ENCODE measurements around the gene MPHOSPH9.

MPHOSPH9 gene

DNA sequence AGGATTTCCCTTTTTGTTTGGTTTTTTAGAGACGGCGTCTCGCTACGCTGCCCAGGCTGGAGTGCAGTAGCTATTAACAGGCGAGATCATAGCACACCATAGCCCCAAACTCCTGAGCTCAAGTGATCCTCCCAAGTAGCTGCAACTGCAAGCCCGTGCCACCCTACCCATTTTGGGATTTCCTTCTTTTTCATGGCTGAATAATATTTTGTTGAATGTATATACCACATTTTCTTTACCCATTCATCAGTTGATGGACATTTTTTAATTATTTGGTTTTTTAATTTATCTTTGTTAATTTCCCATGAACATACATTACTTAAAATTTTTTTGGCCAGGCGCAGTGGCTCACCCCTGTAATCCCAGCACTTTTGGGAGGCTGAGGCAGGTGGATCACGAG is 97.3 kb downstream of the MPHOSPH9 start:
- no peak for DNase-seq (ENCODE audit: low read depth)
- H3K4me3 ChIP-seq (ENCODE audit: low read depth, low read length) = no peak overlapping the region

DNA sequence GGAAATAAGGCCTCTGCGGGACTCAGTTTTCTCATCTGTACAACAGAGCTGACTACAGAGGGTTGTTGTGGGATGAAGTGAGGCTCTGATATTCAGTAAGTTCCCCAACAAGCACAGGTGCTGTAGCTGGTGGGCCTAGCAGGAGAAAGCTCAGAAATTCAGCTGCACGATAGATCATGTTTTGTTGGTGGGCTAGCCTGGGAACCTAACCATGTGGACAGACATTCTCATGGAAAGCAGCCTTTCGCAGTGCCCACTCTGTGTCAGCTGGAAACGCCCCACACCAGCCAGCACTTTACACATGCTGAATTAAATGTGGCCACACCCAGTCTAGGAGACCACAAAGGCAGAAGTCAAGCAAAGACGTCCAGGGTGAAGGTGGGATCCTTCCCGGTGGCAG is 98.1 kb downstream of the MPHOSPH9 start:
- H3K4me3 ChIP-seq (ENCODE audit: low read depth, low read length) = no peak overlapping the region
- DNase-seq (ENCODE audit: low read depth) = no peak

DNA sequence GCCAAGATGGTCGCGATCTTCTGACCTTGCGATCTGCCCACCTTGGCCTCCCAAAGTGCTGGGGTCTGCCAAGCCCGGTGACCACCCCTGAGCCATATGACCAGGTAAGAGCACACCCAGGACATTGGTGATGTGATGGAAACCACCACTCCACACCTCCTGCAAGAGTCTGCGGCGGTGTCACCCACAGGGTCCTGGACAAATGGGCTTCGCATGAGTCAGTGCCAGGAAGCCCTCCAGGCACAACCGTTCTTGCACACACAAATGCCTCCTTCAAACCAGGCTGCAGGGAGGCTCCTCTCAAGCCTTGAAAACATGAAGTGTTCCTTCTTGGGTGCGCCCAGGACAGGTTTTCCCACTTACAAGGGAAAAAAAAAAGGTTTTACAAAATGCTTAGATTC is 98.7 kb downstream of the MPHOSPH9 start:
- no peak overlapping the region for H3K4me3 ChIP-seq (ENCODE audit: low read depth, low read length)
- DNase-seq (ENCODE audit: low read depth) = no peak

DNA sequence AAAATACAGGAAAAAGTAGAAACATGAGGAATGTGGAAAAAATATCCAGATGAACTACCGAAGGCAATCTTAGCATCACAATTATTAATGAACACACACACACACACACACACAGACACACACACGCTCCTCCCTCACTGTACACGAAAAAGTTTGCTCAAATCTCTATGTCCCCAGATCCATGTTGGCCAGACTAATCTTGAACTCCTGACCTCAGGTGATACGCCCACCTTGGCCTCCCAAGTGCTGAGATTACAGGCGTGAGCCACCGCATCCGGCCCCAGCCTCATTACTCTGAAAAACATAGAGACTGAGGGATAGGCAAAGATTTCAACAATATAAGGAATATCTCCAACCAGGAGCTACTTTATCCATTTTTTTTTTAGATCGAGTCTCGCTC is 99.2 kb downstream of the MPHOSPH9 start:
- no peak for DNase-seq (ENCODE audit: low read depth)
- H3K4me3 ChIP-seq (ENCODE audit: low read depth, low read length) = no peak overlapping the region

DNA sequence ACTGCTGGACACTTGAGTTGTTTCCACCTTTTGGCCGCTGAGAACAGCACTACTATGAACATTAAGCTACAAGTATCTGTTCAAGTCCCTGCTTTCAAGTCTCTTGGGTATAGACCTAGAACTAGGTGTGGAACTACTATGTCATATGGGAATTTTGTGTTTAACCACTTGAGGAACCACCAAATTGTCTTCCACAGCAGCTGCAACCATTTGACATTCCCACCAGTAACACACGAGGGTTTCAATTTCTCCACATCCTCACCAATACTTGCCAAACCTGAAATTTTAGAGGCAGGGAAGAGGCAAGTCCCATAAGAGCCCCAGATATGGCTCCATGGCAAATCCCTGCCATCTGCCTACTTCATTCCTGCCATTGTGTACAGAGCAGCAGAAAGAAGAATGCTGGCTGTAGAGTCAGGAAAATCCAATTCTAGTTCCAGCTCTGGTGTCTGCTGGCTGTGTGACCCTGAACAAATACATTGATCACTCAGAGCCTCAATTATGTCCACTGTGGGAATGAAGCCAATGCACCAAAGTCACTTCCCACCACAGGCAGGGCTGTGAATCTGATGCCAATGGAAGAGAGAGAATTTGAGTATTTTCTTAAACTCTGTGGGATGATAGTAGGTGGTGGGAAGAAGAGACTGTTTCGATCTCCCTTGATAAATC is 99.9 kb downstream of the MPHOSPH9 start:
- no peak overlapping the region for H3K4me3 ChIP-seq (ENCODE audit: low read depth, low read length)
- no peak for DNase-seq (ENCODE audit: low read depth)

DNA sequence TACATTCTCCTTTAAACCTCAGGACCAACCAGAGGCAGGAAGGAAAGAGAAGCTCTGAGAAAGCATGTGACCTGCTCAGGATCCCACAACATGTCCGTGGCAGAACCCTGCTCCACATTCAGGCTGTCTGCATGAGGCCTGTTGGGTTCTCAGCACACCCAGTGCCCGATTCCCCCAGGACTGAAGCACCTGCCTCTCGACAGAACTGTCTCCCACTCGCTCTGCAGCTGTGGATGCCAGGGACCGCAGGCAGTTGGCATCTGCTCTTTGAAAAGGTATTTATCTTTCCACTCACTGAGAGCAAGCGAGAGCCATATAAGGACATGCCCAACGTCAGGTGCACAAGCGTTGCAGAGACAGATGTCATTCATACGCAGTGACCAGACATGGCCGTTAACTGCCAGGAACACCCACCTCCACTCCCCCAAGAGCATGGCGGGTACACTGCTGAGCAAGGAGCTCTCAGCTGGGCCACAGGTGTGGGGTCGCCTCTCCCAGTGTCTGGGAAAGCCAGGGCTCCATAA is 101.0 kb downstream of the MPHOSPH9 start:
- DNase-seq (ENCODE audit: low read depth) = no peak
- H3K4me3 ChIP-seq (ENCODE audit: low read depth, low read length) = no peak overlapping the region

DNA sequence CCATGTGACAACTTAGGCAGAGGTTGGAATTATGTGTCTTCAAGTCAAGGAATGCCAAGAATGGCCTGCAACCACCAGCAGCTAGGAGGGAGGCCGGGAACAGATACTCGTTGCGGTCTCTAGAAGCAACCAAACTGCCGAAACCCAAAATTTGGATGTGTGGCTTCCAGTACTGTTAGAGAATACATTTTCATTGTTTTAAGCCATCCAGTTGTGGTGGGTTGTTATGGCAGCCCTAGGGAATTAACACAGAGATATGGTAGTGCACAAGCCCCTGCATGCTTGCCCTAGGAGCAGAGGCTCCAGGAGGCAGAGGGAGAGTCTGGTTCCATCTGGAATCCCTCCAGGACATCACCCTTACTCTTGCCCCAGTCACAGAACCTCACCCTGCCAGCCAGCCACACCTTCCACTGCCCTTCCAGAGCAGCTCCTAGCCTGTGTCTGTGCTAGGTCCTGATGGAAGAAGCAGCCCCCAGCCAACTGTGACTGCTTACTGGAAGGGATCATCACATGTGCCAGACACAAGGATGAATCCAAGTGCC is 101.6 kb downstream of the MPHOSPH9 start:
- no peak for DNase-seq (ENCODE audit: low read depth)

DNA sequence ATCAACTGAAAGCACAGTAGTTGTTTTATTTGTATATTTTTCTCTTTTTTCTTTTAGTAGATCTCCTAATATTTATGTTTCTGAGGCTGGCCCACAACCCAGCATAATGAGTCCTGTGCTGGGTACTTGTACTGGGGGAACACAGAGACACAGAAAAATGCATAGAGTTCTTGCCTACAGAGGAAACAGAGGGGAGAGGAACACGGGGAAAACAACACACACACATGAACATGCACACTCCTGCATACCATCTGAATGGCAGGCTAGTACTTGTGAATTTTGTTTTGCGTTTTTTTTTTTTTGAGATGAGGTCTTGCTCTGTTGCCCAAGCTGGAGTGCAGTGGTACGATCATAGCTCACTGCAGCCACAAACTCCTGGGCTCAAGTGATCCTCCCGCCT is 103.3 kb downstream of the MPHOSPH9 start:
- no peak for DNase-seq (ENCODE audit: low read depth)

More for the DNA sequence above, 101.6 kb downstream of the MPHOSPH9 start:
- H3K4me3 ChIP-seq (ENCODE audit: low read depth, low read length) = no peak overlapping the region

DNA sequence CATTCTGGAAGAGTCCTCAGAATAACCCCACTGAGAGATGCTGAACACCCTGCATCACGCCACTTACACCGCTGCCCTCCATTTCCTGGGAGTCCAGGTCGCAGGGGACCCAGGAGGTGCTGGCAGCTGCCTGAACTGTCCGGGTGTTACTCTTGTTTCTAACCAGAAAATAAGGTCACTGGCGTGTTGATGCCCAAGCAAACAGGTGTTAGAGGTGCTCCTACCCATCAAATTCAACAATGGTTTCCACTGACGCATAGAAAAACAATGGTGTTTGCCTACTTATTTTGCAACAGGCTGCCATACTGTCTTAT is 105.8 kb downstream of the MPHOSPH9 start:
- no peak for DNase-seq (ENCODE audit: low read depth)
- H3K4me3 ChIP-seq (ENCODE audit: low read depth, low read length) = no peak overlapping the region

More for the DNA sequence above, 103.3 kb downstream of the MPHOSPH9 start:
- H3K4me3 ChIP-seq (ENCODE audit: low read depth, low read length) = no peak overlapping the region

DNA sequence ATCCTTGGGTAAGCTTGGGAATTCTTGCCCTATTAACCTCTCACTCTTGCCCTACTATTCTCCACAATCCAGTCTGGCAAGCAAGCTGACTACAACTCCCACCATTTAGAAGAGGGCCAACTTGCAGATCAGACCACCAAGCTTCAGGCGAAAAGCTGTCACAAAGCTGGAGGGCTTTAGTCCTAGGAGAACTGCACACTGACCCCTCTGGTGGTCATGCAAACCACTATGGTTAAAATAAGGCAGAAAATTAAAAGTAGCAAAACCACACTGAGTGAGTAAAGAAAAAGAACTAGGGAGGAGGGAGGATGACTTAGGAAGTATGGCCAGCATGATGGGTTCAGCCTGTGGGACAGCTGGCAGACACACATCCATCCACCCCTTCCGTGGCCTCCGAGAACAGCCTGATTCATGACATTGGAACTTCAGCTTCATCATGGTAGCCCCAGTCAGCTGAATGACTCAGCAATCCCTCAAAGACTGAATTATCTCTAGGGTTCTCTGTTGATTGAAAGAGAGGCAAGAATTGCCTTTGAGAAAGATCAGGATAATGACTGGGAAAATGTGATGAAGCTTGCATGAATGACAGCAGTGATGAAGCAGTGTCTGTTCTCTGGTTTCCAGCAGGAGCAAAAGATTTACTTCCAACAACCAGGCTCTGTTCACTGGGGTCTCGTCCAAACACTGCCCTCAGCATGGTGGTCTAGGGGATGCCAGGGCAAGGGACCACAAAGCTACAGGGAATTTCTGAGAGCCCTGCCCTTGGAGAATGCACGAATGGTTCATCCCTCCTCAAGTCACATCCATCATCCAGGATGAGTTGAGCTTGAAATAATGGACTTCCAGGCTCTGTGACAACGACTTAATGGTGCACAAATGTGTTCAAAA is 106.4 kb downstream of the MPHOSPH9 start:
- no peak overlapping the region for H3K4me3 ChIP-seq (ENCODE audit: low read depth, low read length)
- peak; percentile 99 for DNase-seq (ENCODE audit: low read depth)

DNA sequence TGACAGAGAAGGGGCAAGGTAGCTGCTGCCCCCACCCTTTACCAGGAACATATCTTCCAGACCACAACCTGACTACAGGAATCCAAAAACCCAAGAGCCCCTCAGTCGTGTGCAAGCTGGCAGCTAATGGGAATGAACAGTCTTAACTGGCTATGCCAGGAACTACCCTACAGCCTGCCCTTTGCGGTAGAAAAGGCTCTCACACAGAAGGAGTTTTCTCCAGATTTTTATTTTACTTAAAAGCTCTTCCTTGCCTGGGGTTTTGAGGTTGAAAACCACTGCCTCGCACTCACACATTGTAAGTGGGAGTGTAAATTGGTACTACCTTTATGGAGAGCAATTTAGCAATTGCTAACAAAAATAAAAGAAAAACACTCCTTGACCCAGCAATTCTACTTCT is 110.3 kb downstream of the MPHOSPH9 start:
- no peak for DNase-seq (ENCODE audit: low read depth)

DNA sequence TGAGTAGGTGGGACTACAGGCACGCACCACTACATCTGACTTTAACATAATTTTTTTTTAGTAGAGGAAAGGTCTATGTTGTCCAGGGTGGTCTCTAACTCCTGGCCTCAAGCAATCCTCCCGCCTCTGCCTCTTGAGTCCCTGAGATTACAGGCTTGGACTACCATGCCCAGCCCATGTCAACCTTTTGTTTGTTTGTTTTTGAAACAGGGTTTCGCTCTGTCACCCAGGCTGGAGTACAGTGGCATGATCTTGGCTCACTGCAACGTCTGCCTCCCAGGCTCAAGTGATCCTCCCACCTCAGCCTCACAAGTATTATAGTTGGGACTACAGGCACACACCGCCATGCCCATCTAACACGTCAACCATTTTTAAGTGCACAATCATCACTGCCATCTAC is 111.3 kb downstream of the MPHOSPH9 start:
- no peak overlapping the region for H3K4me3 ChIP-seq (ENCODE audit: low read depth, low read length)
- DNase-seq (ENCODE audit: low read depth) = no peak

More for the DNA sequence above, 110.3 kb downstream of the MPHOSPH9 start:
- no peak overlapping the region for H3K4me3 ChIP-seq (ENCODE audit: low read depth, low read length)

DNA sequence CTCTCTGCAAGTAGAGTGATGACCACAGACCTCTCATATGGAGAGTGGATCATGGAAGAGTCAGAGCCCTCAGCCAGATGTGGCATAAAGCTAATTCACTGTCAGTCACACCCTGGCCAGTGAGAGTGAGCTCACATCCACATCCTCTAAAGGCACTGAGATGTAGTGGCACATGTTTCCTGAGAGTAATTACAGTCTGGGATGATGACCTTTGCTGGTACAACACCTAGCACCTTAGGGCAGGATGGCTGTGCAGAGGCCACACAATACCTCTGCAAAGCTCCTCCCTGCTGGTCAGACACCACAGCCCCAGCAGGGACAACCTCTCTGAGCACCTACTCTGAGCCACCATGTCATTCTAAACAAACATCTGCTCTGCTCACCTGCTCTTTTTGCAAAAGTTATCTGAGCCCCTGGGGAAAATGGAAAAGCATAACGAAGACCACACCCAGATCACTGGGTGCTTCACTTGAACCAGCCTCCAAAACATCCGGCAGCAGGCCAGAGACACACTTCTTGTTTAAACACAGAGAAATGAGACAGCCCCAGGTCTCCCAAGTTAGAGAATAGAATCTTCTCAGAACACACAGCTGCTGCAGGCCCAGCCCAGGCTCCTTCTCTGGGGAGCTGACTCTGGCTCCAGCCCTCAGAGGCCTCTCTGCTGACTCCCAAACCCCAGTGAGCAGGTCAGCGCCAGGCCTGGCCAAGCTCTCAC is 112.3 kb downstream of the MPHOSPH9 start:
- DNase-seq (ENCODE audit: low read depth) = no peak
- no peak overlapping the region for H3K4me3 ChIP-seq (ENCODE audit: low read depth, low read length)

DNA sequence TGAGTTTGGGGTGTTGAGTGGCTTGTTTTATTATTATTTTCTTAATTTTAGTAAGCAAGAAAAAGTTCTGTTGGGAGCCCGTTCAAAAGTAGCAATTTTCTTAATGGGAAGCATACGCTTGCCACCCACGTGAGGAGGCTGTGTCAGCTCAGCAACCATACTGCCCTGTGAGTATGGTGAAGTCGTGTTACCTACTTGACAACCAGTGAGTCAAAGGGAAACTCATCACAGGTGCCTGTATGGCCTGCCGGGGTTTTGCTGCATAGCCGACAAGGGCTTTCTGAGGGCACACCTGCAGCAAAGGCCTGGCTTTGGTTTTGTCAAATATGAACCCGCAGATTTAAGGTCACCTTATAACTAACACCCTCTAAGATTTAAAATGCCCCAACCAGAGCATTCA is 113.1 kb downstream of the MPHOSPH9 start:
- no peak for DNase-seq (ENCODE audit: low read depth)
- no peak overlapping the region for H3K4me3 ChIP-seq (ENCODE audit: low read depth, low read length)

DNA sequence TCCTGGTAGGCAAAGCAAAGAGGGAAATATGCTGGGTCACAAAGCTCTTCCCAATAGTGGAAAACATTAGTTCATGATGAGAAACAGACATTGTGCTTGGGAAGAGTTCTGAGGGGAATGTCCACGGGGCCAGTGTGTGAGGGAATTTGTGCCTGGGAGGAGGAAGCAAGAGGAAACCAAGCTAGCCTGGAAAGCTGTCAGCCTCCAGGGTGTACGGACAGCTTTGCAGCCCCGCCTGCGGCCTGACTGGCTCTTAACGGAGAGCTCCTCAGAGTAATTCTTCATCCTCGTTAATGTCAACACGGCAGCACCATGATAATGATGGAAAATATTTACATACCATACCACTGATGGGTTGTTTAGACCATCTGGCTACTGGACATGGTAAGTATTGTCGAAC is 114.4 kb downstream of the MPHOSPH9 start:
- no peak for DNase-seq (ENCODE audit: low read depth)
- no peak overlapping the region for H3K4me3 ChIP-seq (ENCODE audit: low read depth, low read length)

DNA sequence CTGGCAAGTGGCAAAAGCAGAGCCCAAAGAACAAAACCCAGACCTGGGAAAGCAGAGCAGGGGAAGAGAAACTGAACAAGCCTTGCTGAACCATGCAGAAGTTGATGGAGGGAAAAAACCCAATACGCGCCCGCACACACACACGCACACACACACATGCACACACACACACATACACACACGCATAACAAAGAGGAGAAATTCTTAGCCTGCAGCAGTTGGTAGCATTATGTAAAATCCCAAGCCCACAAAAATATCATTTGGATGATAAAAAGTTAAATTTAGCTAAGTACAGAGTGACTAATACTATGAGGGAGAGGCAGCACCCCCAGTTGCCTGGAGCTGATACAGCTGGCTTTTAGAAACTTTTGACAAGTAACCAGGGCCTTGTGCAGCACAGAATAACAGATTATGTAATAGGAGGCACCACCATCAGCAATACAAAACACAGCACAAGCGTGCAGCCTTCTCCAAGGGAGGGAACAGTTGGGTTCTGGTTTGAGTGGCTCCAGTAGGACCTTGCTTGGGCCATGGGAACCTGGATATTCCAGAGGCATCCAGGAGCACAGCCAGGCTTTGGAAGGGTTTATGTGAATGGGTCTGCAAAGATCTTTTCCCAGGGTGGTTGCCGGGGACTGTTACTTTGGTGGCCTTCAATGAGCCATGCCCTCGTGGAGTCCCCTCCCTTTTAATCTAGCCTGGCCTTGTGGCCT is 117.4 kb downstream of the MPHOSPH9 start:
- no peak overlapping the region for H3K4me3 ChIP-seq (ENCODE audit: low read depth, low read length)
- DNase-seq (ENCODE audit: low read depth) = peak; percentile 78

DNA sequence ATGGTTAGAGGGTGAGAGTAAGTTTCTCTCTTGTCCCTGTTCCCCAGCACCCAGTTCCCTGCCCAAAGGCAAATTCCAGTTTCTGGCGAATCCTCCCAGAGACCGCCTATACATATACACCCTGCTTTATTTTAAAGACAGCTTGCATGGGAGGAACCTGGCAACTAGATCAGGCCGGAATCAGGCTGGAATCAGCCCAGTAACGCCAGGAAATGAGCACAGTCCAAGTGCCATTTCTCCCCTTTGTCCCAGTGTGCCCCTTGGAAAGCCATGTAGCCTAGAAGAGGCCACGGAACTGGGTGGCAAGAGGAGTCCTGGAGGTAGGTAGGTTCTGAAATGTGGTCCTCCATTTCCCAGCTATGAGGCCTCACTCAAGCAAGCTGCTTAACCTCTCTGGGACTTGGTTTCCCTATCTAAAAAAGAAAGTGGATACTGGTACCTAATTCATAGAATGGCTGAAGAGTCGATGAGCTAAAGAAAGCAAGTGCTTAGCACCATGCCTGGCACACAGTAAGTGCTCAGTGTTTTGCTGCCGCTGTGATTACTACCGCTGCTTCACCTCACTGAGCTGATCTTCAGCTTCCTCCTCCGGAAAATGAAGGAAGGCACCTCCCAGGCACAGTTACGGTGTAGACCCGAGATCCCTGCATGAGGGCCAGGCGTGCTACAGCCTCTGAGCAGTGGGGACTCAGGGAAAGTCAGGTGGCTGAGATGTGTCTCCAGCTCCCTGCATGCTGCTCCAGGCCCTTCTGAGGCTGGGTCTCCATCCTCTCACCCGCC is 118.4 kb downstream of the MPHOSPH9 start:
- H3K4me3 ChIP-seq (ENCODE audit: low read depth, low read length) = no peak overlapping the region
- no peak for DNase-seq (ENCODE audit: low read depth)

DNA sequence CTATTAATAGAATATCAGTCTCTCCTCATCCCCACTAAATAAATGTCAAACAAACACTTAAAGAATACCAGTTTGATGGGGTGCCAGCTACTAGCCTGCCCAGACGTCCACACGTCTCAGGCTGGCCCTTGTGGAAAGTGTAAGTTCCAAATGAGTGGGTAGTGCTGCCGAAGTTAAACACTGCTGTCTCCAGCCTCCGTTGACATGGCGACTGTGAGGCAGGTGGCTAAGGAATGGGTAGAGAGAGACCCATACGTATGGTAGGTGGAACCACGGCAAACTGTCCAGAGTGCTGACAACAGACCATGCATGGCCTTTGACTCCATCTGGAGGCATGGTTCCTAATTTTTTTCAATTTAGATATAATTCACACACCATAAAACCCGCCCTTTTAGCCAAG is 119.9 kb downstream of the MPHOSPH9 start:
- no peak overlapping the region for H3K4me3 ChIP-seq (ENCODE audit: low read depth, low read length)
- DNase-seq (ENCODE audit: low read depth) = no peak

All from skeletal muscle cell (primary cell).